D341Med (cell line): ENCODE measurements around the gene RPL21.
"Not testable (repeated sequence)": the region's sequence is repeated elsewhere in the genome, so short reads cannot be mapped to it uniquely, and the experiment has no call there.

ENCODE experiments used
- DNase-seq: peaks from one replicate; pipeline ENCODE4 v3.0.0; 2012; ENCODE audit warnings: low spot score

The RPL21 gene

DNA sequence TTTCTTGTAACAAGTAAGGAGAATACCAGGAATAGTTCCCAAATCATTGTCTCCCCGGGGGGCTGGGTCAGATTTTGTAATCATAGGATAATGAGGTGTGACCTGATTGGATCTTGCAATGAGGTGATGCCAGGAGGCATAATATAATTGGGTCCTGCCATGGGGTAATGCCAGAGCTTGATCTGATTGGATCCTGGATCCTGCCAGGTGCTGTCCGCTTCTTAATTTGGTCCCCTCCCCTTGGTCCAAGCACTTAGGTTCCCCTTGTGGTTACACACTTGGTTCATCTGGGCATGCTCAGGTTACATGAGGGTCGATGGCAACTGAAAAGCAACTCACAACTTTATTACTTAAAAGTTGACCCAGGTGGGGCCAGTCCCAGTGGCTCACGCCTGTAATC, 39.4 kb downstream of the RPL21 start:
- no peak for DNase-seq

DNA sequence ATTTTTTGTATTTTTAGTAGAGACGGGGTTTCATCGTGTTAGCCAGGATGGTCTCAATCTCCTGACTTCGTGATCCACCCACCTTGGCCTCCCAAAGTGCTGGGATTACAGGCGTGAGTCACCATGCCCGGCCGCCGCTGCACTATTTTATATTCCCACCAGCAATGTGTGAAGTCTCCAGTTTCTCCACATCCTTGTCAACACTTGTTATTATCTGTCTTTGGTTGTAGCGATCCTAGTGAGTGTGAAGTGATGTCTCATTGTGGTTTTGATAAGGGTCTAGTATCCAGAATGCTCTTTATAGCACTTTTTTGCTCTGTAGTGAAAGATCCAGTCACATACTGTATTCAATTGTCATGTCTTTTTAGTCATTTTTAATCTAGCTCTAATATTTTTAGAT, 40.6 kb downstream of the RPL21 start:
- not testable (repeated sequence) for DNase-seq

GRCh38 chr13:27293076-27293691, 41.8 kb downstream of the RPL21 start:
- DNase-seq, result no peak

DNA sequence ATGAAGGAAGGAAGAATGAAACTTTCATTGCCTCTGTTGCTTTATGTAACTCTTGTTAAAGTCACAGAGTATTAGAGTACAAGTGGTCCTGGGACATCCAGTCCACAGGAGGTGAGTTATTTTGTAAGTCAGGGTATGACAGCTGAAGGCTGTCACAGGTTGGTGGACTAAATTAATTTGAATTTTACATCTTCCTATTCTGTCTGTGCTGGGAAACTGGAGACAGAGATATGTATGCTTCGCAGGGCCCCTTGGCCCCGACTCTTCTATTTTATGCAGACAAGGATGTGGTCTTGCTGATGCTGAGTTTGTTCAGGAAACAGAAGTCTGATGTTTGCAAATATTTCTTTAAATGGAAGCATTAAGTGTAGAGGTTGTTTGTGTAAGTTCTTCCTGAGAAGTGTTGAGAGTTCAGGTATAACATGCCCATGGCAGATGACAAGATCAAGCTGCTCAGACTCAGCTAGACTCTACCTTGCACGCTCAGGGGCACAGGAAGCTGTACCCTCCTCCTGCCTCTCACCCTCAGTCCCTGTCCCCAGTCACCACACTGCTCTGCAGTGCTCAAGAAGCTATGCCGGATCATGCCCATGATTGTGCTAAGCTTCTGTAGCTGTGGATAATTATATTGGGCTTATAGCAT, 42.6 kb downstream of the RPL21 start:
- peak; percentile 40 for DNase-seq

- no peak for DNase-seq
These were observed 43.7 kb downstream of the RPL21 start for GRCh38 chr13:27295096-27295495.

- no peak for DNase-seq
These were observed 44.3 kb downstream of the RPL21 start for GRCh38 chr13:27295660-27296059.

DNA sequence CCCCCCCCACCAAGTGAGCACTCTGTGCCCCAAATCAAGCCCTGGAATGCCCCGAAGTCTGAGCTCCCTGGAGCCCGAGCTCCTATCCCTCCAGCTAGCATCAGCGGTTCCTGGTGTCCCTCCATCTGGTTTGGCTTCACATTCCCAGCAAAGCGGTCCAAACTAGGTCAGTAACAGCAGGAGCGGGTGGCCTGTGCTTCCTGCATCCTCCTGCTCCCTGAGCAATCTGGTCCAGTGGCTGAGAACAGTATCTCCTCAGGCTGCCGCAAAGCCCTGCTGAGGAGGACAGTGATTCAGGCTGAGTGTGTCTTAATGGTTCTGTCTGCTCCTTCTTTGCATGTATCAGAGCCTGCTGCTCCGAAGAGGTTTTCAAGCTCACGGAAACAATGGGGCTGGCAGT, 45.1 kb downstream of the RPL21 start:
- DNase-seq, result no peak

DNA sequence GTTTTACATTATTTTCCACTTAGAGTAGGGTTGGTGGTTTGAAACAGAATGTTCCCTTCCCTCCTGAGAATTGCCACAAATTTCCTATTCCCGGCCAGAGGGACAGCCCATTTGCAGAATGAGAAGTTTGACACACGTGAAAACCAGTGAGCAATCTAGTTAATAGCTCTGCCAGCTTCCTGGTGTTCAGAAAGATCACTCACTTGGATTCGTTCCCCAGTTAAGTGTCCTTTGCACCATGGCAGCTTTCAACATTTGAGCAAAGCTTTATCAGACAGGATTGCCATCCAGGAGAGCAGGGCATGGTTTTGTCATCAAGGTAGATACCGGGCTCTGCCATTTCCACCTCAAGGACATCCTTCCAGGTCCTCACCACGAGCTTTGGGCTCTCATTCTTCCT, 47.5 kb downstream of the RPL21 start:
- DNase-seq, result no peak

DNA sequence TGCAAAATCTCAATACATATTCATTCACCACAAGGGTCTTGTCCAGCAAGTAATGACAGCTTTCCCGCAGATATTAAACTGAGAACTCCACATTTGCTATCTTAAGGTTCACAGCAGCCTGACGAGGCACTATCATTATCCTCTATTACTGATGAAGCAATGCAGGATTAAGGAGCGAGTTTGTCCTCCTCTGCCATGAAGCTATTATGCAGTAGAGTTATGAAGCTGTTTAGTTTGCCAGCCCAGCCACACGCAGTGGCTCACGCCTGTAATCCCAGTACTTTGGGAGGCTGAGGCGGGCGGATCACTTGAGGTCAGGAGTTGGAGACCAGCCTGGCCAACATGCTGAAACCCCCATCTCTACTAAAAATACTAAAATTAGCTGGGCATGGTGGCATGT, 49.0 kb downstream of the RPL21 start:
- not testable (repeated sequence) for DNase-seq

DNA sequence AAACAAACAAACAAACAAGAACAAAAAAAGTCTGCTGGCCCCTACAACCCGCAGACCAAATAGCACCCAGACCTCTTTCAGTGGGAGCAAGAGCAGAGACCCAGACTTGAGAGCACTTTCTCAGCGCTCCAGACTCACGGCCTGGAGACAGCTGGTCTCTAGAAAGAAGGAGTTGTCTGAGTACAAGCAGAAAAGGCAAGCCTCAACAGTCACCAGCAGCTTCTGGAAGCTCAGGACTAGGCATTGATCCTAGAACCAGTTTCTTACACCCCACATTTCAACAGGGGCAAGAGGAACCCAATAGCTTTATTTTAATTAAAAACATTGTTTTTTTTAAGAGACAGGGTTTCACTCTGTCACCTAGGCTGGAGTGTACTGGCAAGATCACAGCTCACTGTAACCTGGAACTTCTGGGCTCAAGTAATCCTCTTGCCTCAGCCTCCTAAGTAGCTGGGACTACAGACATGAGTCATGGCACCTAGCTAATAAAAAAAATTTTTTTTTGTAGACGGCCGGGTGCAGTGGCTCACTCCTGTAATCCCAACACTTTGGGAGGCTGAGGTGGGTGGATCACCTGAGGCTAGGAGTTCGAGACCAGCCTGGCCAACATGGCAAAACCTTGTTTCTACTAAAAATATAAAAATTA, 49.7 kb downstream of the RPL21 start:
- DNase-seq, result no peak

GRCh38 chr13:27302643-27303262, 51.4 kb downstream of the RPL21 start:
- no peak for DNase-seq

GRCh38 chr13:27304099-27304498, 52.7 kb downstream of the RPL21 start:
- DNase-seq, result no peak

- no peak for DNase-seq
These were observed 53.3 kb downstream of the RPL21 start for GRCh38 chr13:27304611-27305010.
